ENCODE results near the gene MFN2. TPM values are rescaled to one million over a fixed set of nuclear protein-coding genes. Genes with fewer than 3 reads are reported as not detected.

The MFN2 gene
- total and polyA plus RNA-seq, 9 of the 15 experiments (the other 6 are each of a cell fraction or from before 2014, with no cell fraction given): 10.5 to 158 (median 87.1) TPM

GRCh38 chr1:11935057-11935412 lies 45.2 kb upstream of the MFN2 start:
- H2AFZ ChIP-seq (ENCODE audit: low read depth, low read length): peak overlapping the region; percentile 93
- TF ChIP-seq CBFA2T2 (conservative IDR thresholded peaks at IDR 0.05) (no peak), ZNF124 (CRISPR knock-in tag; IDR thresholded peaks at IDR 0.05) (no peak), TSHZ1 (CRISPR knock-in tag; IDR thresholded peaks at IDR 0.05) (no peak), SIN3A (IDR thresholded peaks at IDR 0.05; ENCODE audit: borderline replicate concordance in 2 of 2, control insufficient read depth in 1 of 2, low read depth in 2 of 2, low read length in 2 of 2) (peak in 1 of 2 experiments; percentile 13; a peak in 2 of 4 replicates), ESRRA (IDR thresholded peaks at IDR 0.05; ENCODE audit: borderline replicate concordance, low read depth) (0 out of 2 replicates have a peak, but pooled peaks have one; percentile 13), BRF1 (IDR thresholded peaks at IDR 0.05; ENCODE audit: borderline replicate concordance, extremely low read depth, insufficient read length) (no peak), ZBTB7A (IDR thresholded peaks at IDR 0.05; ENCODE audit: borderline replicate concordance, control insufficient read depth, low read depth, low read length) (peak; percentile 57), RBM25 (IDR thresholded peaks at IDR 0.05; ENCODE audit: low read depth, low read length, severe bottlenecking) (peak; percentile 96), BHLHE40 (IDR thresholded peaks at IDR 0.05; ENCODE audit: low read length) (0 out of 2 replicates have a peak, but pooled peaks have one; percentile 3), ZNF24 (IDR thresholded peaks at IDR 0.05) (peak; percentile 56; the same call in 1 of the 2 replicates), FOXA1 (IDR thresholded peaks at IDR 0.05; ENCODE audit: borderline replicate concordance) (no peak), CBX3 (IDR thresholded peaks at IDR 0.05; ENCODE audit: borderline replicate concordance in 1 of 2, low read length in 2 of 2) (no peak), SMARCA5 (IDR thresholded peaks at IDR 0.05) (0 out of 2 replicates have a peak, but pooled peaks have one; percentile 62), GABPA (tag; conservative IDR thresholded peaks at IDR 0.05; ENCODE audit: low read depth) (no peak), ETV1 (tag; conservative IDR thresholded peaks at IDR 0.05; ENCODE audit: low read depth) (no peak), RCOR1 (IDR thresholded peaks at IDR 0.05; ENCODE audit: borderline replicate concordance in 1 of 2, low read depth in 2 of 2, low read length in 2 of 2) (peak; percentile 45 to 67; a peak in 2 of 4 replicates), ZNF57 (CRISPR knock-in tag; IDR thresholded peaks at IDR 0.05) (no peak), THAP12 (CRISPR knock-in tag; IDR thresholded peaks at IDR 0.05) (no peak)

More at GRCh38 chr1:11935057-11935412, 45.2 kb upstream of the MFN2 start:
- Histone ChIP-seq H3K79me2 (ENCODE audit: control insufficient read depth, insufficient read depth, low read length) (peaks cover 55% of the 10 kb centered on the region), H4K20me1 (replicated peaks; ENCODE audit: control insufficient read depth, insufficient read depth, low read length) (no peaks in the 10 kb centered on the region; the same call in 1 of the 2 replicates), H3K36me3 (ENCODE audit: control insufficient read depth, insufficient read depth, low read length) (peaks cover 34% of the 10 kb centered on the region; the same call in 2 of the 3 replicates), H3K9me1 (ENCODE audit: control insufficient read depth, insufficient read depth, low read length) (no peaks in the 10 kb centered on the region), H3K4me3 (peak overlapping the region; percentile 75), H3K9me3 (replicated peaks; ENCODE audit: control insufficient read depth, insufficient read depth, low read depth, low read length) (no peaks in the 10 kb centered on the region), H3K4me1 (replicated peaks in 1 of 2; ENCODE audit: control insufficient read depth in 2 of 2, insufficient read depth in 2 of 2, low read length in 2 of 2) (peaks cover 36 to 56% of the 10 kb centered on the region in 2 experiments), H3K4me2 (ENCODE audit: insufficient read depth, low read length) (peak overlapping the region; percentile 99), H3K27me3 (ENCODE audit: control insufficient read depth in 2 of 2, insufficient read depth in 2 of 2, low read length in 2 of 2) (no peaks in the 10 kb centered on the region; a peak in 1 of 5 replicates), H3K27ac (ENCODE audit: extremely low read depth, low read depth, low read length) (peak overlapping the region; percentile 97), H3K9ac (ENCODE audit: insufficient read depth in 1 of 2, low read depth in 2 of 2, low read length in 2 of 2) (peak overlapping the region; percentile 95 to 96)
- ChIA-PET CTCF (ENCODE audit: low intra/inter-chr PET ratio) (no interaction called here), POLR2A (interaction anchor here (0.9 to 8.3 kb wide), 8 partner anchors 9 to 97 kb away, joined by 3 to 129 read pairs (median 5); no protein-coding TSS in a partner anchor)
- DNase-seq (ENCODE audit: extremely low read depth in 1 of 4, low spot score in 3 of 4) (peak in 1 of 4 experiments; percentile 26), FAIRE-seq (no peak), ATAC-seq (no peak)
- TSS peak; percentile 73 for BruUV-seq (replicated peaks)
- in situ Hi-C loops (cut with MboI) (no loop called here), intact Hi-C loops (cut with micrococcal nuclease) (no loop called here)
- 0% methylated on average over 2 of the region's 2 CpGs for WGBS (ENCODE audit: insufficient coverage, low coverage, missing lambda C conversion rate)
